NCI-H510A (cell line): ENCODE results near the gene NRAP.

Experiments
- DNase-seq: peaks from one replicate; lab custom pipeline; 2025; lab: John Stamatoyannopoulos, UW

NRAP gene, protein sequence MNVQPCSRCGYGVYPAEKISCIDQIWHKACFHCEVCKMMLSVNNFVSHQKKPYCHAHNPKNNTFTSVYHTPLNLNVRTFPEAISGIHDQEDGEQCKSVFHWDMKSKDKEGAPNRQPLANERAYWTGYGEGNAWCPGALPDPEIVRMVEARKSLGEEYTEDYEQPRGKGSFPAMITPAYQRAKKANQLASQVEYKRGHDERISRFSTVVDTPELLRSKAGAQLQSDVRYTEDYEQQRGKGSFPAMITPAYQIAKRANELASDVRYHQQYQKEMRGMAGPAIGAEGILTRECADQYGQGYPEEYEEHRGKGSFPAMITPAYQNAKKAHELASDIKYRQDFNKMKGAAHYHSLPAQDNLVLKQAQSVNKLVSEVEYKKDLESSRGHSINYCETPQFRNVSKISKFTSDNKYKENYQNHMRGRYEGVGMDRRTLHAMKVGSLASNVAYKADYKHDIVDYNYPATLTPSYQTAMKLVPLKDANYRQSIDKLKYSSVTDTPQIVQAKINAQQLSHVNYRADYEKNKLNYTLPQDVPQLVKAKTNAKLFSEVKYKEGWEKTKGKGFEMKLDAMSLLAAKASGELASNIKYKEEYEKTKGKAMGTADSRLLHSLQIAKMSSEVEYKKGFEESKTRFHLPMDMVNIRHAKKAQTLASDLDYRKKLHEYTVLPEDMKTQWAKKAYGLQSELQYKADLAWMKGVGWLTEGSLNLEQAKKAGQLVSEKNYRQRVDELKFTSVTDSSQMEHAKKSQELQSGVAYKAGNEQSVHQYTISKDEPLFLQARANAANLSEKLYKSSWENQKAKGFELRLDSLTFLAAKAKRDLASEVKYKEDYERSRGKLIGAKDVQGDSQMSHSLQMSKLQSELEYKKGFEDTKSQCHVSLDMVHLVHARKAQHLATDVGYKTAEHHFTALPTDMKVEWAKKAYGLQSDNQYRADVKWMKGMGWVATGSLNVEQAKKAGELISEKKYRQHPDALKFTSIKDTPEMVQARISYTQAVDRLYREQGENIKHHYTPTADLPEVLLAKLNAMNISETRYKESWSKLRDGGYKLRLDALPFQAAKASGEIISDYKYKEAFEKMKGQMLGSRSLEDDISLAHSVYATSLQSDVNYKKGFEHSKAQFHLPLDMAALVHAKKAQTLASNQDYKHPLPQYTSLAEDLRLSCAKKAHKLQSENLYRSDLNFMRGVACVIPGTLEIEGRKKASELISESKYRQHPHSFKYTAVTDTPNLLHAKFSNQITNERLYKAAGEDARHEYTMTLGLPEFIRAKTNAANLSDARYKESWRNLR (N-terminal part only)

DNA sequence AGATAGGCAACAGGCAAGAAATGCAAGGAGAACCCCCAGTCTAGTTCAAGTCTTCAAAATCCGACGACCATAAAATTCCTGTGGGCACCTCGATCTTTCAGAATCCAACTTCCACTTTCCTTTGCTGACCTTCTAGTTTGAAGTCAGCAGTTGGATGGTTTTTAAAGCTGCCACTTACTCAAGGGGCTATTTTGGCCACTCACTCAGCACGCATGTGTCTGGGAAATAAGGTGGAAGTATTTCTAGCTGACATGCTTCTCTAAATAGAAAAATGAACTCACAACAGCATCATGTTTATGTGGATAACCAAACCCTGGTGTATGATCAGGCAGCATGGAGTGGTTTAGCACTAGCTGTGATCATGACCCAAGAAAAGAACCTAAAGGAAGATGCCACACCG is at the start of gene NRAP:
TSS of gene NRAP (minus strand) at position 134 of the 400 bp plus-strand sequence. CDS start 159 bp downstream, outside the sequence.
- DNase-seq: no peak

- no peak for DNase-seq
These were observed 49.8 kb upstream of the NRAP start for GRCh38 chr10:113713640-113713982.

GRCh38 chr10:113712755-113713639 is 49.2 kb upstream of the NRAP start:
- DNase-seq: peak; percentile 63

- no peak for DNase-seq
These were observed 48.2 kb upstream of the NRAP start for GRCh38 chr10:113712024-113712423.

DNA sequence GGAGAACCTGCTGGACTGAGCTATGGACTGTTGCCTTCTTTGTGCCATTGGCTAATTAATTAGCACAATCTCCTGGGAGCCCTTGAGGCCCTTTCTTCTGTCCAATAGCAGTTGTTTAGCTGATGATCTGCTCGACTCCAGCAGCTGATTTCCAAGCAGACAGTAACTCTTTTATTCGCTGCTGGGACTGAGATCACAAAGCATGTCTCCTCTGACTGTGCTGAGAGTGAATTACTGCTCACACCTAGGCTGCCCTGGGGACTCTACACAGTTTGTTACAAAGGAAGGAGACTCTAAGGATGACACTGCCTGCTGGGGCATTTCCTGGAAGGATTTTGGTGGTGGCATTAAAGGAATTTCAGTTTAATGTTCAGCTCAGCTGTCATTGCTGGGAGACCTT is 47.3 kb upstream of the NRAP start:
- no peak for DNase-seq

DNA sequence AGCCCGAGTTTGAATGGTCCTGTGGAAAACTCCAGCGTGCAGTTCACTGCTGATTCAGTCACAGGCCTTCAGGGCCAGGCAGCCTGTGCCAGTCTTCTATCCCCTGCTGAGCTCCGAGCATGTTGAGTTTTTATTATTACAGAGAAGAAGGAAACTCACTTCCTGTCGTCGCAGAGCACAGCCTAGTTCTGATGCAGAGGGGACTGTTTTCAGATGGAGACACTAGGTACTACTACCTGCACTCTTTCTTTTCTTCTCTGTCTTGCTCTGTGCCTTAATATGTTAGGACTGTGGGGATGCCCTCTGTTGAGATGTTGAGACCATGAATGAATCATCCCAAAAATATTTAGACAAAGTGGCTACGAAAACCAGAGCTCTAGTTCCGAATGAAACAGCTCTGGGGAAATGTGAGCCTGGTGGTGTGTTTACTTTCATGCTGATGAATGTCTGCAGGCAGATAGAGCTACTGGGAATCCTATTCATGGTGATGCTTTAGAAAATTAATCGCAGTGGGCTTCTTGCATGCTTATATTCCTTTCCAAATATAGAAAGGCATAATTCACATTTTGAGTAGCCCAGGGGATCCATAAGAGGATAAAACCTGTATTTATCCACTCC is 45.5 kb upstream of the NRAP start:
- peak; percentile 19 for DNase-seq

DNA sequence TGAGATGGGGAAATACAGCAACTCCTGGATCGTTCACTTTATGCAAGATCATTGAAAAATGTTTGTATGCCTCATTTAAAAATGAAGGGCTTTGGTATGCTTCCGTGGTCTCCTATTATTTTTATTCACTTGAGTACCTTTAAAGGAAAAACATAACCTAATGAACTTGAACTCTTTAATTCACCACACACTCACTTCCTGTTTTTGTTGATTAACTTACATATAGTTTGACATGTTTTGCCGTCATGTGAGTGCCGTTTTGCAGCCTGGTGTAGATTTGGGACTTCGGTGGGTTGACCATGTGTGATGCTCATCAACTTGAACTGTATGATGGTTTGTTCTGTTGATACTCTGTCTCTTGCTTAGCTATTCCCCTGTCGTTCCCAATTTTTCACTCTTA is 44.8 kb upstream of the NRAP start:
- no peak for DNase-seq

DNA sequence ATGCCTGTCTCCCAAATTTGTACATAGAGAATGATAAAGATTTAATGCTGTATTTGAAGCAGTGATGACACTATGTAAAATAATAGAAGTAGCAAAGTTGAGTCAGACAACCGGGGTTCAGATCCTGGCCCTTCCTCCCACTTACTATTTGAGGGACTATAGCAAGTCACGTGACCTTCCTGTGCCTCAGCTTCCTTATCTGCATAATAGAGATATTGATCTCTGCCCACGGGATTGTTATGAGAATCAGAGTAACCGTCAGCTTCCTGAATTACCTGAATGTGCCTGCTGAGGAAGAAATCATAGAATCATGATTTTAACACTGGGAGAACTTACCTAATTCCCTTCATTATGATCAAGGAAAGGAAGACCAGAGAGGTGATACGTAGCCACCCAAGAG is 42.8 kb upstream of the NRAP start:
- no peak for DNase-seq

DNA sequence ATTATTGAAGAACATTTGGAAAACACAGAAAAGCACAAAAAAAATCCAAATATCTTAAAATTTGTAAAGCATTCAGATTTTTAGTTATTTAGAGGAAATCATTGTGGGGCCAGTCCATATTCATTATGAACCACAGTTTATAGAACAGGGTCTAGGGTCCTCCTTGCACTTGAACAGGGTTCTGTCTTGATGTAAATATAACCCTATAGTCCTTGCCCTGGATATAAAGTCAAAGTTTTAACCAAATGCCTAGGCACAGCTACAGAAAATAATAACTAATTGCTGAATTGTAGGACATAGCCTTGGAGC is 41.5 kb upstream of the NRAP start:
- no peak for DNase-seq

GRCh38 chr10:113704637-113705343 is 40.9 kb upstream of the NRAP start:
- no peak for DNase-seq

- no peak for DNase-seq
These were observed 33.8 kb upstream of the NRAP start for GRCh38 chr10:113697595-113697994.

GRCh38 chr10:113695691-113696090 is 31.9 kb upstream of the NRAP start:
- no peak for DNase-seq

- no peak for DNase-seq
These were observed 29.5 kb upstream of the NRAP start for GRCh38 chr10:113693348-113693747.

DNA sequence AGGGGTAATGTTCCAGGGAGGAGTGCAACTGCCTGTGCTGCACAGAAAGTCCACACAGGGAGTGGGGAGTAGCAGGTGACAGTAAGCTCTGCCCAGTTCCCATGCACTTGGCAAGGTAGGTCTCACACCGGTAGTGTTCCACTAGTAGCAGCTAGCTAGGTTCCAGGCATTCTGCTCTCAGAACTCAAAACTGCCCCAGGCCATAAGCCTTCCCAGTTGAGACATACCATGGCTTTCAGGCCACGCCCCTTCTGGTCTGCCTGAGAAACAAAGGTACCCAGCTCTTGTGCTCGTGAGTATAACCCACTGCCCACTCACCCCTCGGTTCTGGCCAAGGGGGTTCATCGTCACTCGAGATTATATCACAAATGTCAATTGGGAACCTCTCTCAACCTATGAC is 28.4 kb upstream of the NRAP start:
- no peak for DNase-seq

DNA sequence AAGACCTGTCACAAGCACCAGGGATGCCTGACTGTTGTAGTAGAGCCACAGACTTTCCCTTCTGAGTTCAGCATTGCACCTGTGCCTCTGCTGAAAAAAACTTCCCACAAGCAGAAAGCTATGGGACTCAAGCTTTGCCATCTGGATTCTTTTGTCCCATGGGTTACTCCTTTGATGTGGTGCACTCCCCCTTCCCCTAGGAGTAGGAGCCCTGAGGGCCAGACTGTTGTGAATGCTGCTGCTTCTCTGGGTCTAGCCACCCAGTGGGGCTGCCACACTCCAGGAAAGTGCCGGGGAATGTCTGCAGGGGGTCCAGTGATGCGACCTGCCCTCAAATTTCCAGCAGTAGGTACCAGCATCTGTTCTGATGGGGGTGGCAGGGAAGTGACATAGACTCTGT is 27.5 kb upstream of the NRAP start:
- DNase-seq: no peak

- no peak for DNase-seq
These were observed 26.9 kb upstream of the NRAP start for GRCh38 chr10:113690749-113691148.

DNA sequence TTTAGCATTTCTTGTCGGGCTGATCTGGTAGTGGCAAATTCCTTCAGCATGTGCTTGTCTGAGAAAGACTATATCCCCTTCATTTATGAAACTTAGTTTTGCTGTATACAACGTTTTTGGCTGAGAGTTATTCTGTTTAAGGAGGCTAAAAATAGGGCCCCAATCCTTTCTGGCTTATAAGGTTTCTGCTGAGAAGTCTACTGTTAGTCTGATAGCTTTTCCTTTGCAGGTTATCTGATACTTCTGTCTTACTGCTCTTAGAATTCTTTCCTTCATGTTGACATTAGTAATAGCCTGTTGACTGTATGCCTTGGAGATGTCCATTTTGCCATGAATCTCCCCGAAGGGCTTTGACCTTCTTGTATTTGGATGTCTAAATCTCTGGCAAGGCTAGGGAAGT is 25.7 kb upstream of the NRAP start:
- no peak for DNase-seq

- DNase-seq: no peak
These were observed 25.2 kb upstream of the NRAP start for GRCh38 chr10:113689057-113689456.

GRCh38 chr10:113687037-113687436 is 23.2 kb upstream of the NRAP start:
- no peak for DNase-seq

DNA sequence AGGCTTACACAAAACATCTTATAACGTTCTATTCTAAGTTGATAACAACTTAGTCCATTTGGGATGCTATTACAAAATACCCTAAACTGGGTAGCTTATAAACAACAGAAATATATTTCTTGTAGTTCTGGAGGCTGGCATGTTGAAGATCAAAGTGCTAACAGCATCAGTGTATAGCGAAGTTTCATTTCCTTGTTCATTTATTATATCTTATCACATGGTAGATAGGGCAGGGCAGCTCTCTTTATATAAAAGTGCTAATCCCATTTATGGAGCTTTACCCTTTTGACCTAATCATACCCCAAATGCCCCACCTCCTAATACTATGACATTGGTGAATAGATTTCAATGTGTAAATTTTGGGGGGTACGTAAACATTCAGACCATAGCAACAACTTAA is 22.2 kb upstream of the NRAP start:
- no peak for DNase-seq

DNA sequence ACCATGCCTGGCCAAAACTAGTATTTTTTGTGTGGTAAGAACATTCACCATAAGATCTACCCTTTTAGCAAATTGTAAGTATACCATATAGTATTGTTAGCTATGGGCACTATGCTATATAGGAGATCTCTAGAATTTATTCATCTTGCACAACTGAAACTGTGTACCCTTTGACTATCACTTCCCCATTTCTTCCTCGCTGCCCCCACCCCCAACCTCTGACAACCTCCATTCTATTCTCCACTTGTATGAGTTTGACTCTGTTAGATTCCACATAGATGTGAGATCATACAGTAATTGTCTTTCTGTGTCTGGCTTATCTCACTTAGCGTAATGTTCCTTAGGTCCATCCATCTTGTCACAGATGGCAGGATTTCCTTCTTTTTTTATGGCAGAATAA is 19.5 kb upstream of the NRAP start:
- DNase-seq: no peak
